ENCODE results near the gene CACNA1B. TPM values are rescaled to one million over a fixed set of nuclear protein-coding genes. Genes with fewer than 3 reads are reported as not detected.

The CACNA1B gene
- total and polyA plus RNA-seq, 2 donors from 2014 or later: 0.03 TPM; not detected in 1

DNA sequence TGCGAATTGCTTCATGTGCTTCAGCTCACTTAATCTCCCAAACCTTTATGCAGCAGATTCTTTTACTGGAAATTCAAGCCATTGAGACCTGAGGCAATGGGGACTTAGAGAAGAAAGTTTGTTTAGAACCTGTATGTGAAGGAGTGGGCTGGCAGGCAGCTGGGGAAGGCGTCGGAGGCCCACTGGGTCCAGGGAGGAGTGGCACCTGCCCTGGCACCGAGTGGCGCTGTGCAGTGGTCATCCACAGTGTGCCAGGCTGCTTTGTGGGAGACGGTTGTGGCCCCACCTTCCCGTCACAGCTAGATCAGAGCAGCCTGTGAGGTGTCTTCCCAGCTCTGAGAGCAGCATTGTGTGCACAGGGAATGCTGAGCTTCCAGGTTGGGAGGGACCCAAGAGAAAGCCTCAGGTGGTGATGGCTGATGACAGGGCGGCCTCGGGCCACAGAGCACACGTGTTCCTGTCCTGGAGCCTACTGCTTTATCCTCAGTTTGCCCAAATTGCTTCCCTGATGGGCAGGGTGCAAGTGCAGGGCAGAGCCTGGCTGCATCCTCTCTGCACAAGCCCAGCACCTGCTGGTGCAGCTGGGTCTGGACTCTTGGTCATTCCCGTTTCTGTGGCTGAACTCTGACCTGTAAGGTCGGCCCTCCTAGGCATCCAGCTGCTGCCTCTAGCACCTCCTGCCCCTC is 175.2 kb downstream of the CACNA1B start:
- intact Hi-C loops (cut with DNase I): no loop called here
- no peak overlapping the region for H3K4me3 ChIP-seq (ENCODE audit: low read length in 3 of 3)
- FAIRE-seq: no peak
- H3K9me3 ChIP-seq (ENCODE audit: control insufficient read depth in 2 of 3, insufficient read depth in 1 of 3, low read length in 3 of 3): no peaks in the 10 kb centered on the region
- peak in 2 of 5 donors; percentile 17 to 53 for DNase-seq
- H3K4me1 ChIP-seq (ENCODE audit: control insufficient read depth in 2 of 3, insufficient read depth in 2 of 3, low read depth in 1 of 3, low read length in 3 of 3): no peaks in the 10 kb centered on the region
- no peaks in the 10 kb centered on the region for H3K36me3 ChIP-seq (ENCODE audit: control insufficient read depth in 2 of 3, insufficient read depth in 3 of 3, low read length in 3 of 3)
- no peak overlapping the region for H3K9ac ChIP-seq (ENCODE audit: low read length in 3 of 3)
- no peak for TF ChIP-seq CTCF (IDR thresholded peaks at IDR 0.05; ENCODE audit: borderline replicate concordance, extremely low read depth, insufficient read depth)
- H3K27me3 ChIP-seq (ENCODE audit: control insufficient read depth, insufficient read depth, low read length): no peaks in the 10 kb centered on the region
- H3K27ac ChIP-seq (ENCODE audit: low read depth in 2 of 2, low read length in 2 of 2): no peak overlapping the region

GRCh38 chr9:138053321-138053868 is 175.8 kb downstream of the CACNA1B start:
- no peak overlapping the region for H3K9ac ChIP-seq (ENCODE audit: low read length in 3 of 3)
- no peak overlapping the region for H3K4me3 ChIP-seq (ENCODE audit: low read length in 3 of 3)
- intact Hi-C loops (cut with DNase I): no loop called here
- FAIRE-seq (no peak), DNase-seq (peak in 2 of 5 donors; percentile 26 to 52)
- H3K27ac ChIP-seq (ENCODE audit: low read depth in 2 of 2, low read length in 2 of 2): no peak overlapping the region
- H3K4me1 ChIP-seq (ENCODE audit: control insufficient read depth in 2 of 3, insufficient read depth in 2 of 3, low read depth in 1 of 3, low read length in 3 of 3): no peaks in the 10 kb centered on the region
- no peaks in the 10 kb centered on the region for H3K27me3 ChIP-seq (ENCODE audit: control insufficient read depth, insufficient read depth, low read length)
- no peaks in the 10 kb centered on the region for H3K36me3 ChIP-seq (ENCODE audit: control insufficient read depth in 2 of 3, insufficient read depth in 3 of 3, low read length in 3 of 3)
- no peaks in the 10 kb centered on the region for H3K9me3 ChIP-seq (ENCODE audit: control insufficient read depth in 2 of 3, insufficient read depth in 1 of 3, low read length in 3 of 3)
- TF ChIP-seq CTCF (IDR thresholded peaks at IDR 0.05; ENCODE audit: borderline replicate concordance, extremely low read depth, insufficient read depth): no peak

GRCh38 chr9:138053996-138054752 is 176.6 kb downstream of the CACNA1B start:
- no peaks in the 10 kb centered on the region for H3K9me3 ChIP-seq (ENCODE audit: control insufficient read depth in 2 of 3, insufficient read depth in 1 of 3, low read length in 3 of 3)
- DNase-seq: peak in 3 of 5 donors; percentile 4 to 41 (median 24)
- H3K4me3 ChIP-seq (ENCODE audit: low read length in 3 of 3): no peak overlapping the region
- H3K36me3 ChIP-seq (ENCODE audit: control insufficient read depth in 2 of 3, insufficient read depth in 3 of 3, low read length in 3 of 3): no peaks in the 10 kb centered on the region
- no peak for FAIRE-seq
- intact Hi-C loops (cut with DNase I): no loop called here
- H3K27me3 ChIP-seq (ENCODE audit: control insufficient read depth, insufficient read depth, low read length): no peaks in the 10 kb centered on the region
- H3K9ac ChIP-seq (ENCODE audit: low read length in 3 of 3): no peak overlapping the region
- no peaks in the 10 kb centered on the region for H3K4me1 ChIP-seq (ENCODE audit: control insufficient read depth in 2 of 3, insufficient read depth in 2 of 3, low read depth in 1 of 3, low read length in 3 of 3)
- H3K27ac ChIP-seq (ENCODE audit: low read depth in 2 of 2, low read length in 2 of 2): no peak overlapping the region
- TF ChIP-seq CTCF (IDR thresholded peaks at IDR 0.05; ENCODE audit: borderline replicate concordance, extremely low read depth, insufficient read depth): no peak

Measured in kidney (tissue), 14 donors.